ENCODE results near the gene CHN2.

Gene CHN2

DNA sequence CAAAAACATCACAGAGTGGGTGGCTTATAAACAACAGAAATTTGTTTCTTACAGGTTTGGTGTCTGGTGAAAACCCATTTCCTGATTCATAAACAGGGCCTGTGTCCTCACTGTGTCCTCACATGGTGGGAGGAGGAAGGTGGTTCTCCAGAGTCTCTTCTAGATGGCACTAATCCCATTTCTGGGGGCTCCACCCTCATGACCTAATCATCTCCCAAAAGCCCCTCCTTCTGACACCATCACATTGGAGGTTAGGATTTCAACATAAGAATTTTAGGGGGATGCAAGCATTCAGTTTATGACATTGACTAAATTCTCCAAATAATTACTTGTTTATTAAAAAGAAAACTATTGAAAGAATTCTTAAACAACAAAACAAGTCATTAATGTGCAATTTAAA is 116.0 kb downstream of the CHN2 start:
- no peak for DNase-seq (ENCODE audit: low read depth in 2 of 2)

DNA sequence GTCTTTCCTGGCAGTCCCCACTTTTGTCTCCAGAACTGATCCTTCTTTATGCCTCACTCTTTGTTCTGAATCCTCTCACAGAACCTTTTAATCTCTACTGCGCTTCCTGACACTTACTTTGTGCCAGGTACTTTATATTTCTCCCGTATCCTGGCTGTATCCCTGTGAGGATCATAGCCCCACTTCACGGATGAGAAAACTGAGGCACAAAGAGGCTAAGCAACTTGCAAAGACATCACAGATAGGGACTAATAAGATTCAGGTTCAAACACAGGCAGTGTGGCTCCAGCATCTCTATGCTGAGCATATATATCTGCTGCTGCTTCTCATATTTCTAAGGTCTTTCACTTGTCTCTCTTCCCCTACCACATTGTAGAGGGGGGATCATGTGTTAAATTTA is 116.7 kb downstream of the CHN2 start:
- DNase-seq (ENCODE audit: low read depth in 2 of 2), result no peak

DNA sequence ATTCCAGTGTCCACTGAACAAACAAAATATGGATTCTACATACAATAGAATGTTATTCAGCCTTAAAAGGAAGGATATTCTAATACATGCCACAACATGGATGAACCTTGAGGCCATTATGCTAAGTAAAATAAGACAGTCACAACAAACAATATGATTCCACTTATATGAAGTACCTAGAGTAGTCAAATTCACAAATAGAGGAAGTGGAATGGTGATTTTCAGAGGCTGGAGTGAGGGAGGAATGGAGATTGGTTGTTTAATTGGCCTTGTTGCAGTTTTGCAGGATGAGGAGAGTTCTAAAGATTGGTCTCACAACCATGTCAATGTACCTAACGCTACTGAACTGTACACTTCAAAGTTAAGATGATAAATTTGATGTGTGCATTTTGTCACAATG is 119.6 kb downstream of the CHN2 start:
- no peak for DNase-seq (ENCODE audit: low read depth in 2 of 2)

DNA sequence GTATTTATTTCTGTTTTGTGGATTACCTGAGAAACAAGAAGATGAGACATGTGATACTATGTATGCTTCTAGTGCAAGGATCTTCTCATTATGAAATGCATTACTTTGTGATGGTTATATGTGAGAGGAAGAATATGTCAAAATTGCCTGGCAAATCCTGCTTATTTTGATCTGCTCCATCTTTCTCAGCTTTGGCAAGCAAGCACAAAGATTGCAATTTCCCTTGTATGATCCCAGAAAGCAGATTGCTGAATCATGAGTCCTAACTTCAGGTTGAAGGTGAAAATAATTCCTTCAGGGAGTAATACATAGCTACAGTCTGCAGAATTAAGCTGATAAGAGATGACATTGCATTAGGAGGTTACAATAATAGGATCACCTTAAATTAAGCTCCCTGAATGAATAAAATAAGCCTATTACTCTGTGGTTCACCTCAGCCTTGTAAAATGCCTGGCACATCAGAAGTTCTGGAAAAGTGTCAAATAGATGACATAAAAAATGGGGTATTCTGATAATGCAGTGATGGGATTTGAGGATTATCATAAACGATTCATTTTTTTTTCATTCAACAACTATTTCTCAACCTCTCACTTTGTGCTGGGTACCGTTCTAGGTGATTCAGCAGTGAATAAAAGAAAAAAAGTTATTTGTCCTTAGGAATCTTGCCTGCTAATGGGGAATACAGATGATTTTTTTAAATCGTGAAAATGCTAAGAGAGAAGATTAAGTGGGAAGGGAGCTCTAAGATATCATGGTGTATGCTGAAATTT is 120.7 kb downstream of the CHN2 start:
- DNase-seq (ENCODE audit: low read depth in 2 of 2), result no peak

DNA sequence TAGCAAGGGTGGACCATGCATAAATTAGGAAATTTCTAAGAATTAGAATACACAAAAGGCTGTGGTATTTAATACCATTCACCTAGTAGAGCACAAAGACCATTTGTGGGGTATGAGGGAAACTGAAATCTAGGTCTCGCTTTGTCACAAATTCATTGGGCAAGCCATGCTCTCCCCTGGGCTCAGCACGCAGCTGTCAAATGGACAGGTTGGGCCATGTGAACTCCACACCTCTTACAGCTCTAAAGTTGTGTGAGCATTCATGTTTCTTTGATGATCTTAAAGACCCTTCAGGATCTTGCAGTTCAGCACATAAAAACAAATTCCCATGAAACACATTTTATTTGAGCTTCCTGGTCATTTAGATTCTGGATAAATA is 121.3 kb downstream of the CHN2 start:
- DNase-seq (ENCODE audit: low read depth in 2 of 2), result no peak

DNA sequence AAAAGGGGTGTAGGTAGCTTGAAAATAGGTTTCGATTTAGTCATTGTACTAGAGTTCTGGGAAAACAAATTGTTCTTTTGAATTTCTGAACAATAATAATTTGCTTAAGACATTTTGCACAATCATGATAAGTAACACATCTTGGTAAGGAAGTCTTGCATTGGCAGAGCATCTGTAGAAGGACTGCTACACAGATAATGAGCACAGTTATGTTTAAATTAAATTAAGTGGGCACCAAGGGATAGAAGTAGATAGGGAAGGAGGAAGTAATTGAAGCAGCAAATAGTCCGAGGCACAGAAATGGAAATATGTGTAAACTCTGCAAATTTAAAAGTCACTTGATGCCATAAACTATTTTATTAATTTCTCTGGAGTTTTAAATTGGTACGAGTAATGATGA is 122.4 kb downstream of the CHN2 start:
- DNase-seq (ENCODE audit: low read depth in 2 of 2), result no peak

DNA sequence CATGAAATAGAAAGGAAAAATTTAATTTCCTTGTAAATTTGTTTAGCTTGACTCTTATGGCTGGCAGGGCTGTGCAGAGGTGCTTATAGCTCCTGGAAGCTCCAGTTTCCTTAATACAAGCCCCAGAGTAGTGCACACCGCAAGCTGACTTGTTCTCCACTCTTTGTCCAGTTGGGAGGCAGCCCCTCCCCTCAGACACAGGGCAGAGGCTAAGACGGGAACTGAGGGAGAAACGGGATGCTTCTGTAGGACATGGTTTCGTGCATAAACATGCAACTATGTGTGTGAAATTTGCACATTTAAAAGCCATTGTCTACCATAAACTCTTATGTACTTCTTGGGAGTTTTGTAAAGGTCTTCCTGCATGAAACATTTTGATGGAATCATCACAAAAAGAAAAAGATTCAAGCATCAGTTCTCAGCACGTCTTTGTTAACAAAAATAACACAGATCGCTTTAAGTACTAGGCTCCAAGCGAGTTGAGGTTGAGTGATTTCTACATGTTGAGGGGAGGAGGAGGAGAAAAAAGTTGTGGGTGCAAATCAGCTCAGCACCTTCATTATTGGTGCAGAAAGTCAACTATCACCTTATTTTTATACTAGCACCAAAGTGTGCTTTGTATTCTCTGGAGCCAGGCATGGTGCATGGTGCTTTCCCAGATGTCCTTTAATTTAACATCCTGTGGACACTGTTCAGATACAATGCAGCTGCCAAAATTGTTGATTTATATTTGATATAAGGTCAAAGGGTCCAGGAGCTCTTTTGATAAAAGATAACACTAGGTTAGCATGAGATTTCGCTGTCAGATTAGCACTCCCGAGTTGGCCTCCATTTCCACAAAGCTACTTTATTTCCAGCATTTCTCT is 124.5 kb downstream of the CHN2 start:
- no peak for DNase-seq (ENCODE audit: low read depth in 2 of 2)

DNA sequence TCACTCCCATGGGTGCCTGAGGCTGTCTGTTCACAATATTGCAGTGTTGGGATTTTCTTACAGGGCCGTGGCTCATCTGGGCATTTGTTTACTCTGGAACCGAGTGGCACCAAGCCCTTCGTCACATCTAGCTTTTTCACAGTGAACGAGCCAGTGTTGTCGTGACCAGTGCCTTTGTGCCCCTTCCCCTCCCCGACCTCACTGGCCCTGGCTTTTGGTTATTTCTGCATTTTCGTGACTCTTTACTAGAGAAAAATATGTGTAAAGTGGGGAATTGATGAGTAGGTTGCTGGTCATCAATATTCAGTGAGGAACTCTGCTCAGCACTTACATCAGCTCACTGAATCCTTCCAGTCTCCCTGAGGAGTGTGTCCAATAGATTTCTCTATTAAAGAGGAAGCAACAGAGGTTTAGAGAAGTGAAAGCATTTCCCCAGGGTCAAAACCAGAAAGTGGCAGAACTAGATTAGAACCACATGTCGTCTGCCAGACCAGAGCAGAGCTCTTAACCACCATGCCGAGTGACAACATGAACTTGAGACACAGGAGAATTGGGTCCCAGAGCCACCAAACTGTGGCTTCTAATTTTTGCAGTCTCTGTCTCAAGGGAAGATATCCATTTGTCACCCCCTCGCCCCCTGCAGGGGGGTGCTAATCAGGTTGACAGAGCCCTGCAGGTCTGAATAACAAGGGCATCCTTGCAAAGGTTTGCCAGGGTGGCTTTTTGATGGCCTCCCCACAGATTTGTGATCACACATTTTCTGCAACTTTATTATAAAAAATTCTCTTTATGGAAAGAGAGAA is 125.3 kb downstream of the CHN2 start:
- no peak for DNase-seq (ENCODE audit: low read depth in 2 of 2)

DNA sequence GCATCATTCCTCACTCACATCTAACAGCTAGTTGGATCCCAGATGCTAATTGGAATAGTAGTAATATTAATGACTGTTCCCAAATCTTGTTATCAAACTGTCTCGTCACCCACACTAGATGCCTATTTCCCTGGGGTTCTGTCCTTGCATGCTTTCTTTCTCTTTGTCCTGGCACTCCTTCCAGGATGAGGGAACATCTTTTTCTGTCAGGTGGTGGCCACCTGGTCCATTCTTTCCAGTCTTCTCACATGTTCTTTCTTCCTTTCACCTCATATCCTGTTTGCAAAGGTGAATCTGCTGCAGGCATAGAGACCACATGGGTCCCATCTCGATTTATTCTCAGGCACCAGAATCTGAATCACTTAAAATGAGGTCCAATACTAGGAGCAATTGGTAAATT is 126.0 kb downstream of the CHN2 start:
- no peak for DNase-seq (ENCODE audit: low read depth in 2 of 2)

DNA sequence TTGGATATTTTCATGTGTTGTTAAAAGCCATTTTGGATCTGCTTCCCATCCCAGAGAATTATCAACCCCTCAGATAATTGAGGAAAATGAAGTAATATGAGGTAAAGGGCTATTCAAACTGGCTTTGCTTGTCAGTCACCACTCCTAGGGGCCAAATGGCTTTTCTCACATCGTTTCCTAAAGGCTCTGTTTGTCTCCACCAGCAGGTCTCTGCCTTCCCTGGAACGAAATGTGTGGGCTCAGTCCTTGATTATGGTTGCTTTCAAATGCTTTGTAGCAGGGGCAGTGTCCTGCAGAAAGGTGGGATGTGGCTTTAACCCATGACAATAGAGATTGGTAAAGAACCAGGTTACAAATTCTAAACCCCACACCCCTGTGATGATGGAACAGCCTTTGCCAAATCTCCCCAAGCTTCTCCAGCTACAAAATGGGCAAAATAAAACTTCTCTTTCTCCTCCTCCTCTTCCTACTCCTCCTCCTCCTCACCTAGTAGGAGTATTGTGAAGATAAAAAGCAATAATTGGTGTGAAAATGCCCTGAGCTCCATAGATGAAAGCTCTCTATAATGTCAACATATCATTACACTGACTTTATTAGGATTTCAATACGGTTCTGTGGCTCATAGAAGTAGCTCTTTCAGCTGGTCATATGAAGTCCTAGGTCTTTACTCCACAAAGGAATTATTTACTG is 127.6 kb downstream of the CHN2 start:
- no peak for DNase-seq (ENCODE audit: low read depth in 2 of 2)

DNA sequence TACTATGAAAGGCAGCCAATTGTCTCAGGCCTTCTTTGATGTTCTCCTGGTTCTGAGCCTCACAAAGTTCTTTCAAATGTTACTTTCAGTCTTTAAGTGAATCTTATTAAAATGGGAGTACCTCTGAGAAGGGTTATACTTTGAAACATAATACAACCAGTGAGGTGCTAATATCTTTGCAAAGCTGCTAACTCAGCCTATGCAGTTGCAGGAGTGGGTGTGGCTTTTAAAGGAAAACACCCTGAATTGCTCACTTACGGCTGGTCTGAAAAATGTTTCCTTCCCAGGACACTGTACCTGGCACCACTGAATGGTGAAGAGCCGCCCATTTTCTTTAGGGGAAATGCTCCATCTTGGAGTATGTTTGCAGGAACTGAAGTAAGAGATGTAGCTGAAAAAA is 130.9 kb downstream of the CHN2 start:
- DNase-seq (ENCODE audit: low read depth in 2 of 2), result no peak

DNA sequence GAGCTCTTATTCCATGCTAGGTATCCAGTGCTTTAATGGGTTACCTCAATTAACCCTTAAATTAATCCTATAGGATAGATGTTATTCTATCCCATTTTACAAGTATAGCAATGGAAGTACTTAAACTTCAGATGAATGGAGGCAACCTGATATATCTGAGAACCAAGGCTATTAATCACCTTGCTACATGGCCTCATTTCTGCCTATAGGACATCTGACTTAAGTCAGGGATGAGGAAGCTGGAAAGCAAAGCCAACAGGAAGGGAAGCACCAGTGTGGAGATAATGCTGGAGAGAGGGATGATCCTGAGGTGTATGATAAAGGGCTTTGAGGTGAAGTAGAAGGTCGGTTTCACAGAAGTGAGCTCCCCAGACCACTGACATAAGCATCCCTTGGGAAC is 132.3 kb downstream of the CHN2 start:
- DNase-seq (ENCODE audit: low read depth in 2 of 2), result no peak

DNA sequence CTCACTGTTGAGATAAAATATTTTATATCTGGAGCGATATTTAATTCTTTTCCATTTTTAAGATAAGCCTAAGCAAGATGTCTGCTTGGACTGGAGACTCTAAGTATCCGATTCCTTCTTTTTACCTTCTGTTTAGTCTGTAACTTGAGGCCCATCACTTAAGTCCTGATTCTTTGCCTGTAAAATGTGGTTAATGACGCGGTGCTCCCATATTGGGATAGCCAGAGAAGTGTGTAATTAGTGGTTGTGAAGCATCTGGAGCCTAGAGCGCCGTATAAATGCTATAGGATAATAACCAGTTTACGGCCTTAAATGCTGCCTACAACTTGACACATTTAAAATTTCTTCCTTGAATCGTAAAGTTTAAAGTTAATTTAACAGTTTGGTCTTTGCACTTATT is 132.9 kb downstream of the CHN2 start:
- no peak for DNase-seq (ENCODE audit: low read depth in 2 of 2)

DNA sequence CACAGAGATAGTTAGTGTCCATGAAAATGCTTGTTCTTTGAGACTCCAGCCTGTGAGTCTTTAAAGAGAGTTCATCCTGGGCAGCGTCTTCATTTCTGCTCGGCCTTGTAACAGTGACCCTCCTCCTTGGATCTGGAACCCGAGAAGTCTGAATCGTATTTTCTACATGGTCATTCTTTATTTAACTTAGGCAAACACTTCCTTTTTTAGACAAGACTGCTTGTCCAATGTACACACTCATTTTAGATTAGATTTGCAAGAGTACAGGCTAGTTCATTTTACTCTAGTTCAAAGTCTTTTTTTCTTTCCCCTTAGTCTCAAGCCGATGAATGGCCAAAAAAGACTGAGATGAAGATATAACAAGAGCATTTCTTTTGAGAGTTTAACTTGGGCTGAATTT is 133.5 kb downstream of the CHN2 start:
- DNase-seq (ENCODE audit: low read depth in 2 of 2), result no peak

DNA sequence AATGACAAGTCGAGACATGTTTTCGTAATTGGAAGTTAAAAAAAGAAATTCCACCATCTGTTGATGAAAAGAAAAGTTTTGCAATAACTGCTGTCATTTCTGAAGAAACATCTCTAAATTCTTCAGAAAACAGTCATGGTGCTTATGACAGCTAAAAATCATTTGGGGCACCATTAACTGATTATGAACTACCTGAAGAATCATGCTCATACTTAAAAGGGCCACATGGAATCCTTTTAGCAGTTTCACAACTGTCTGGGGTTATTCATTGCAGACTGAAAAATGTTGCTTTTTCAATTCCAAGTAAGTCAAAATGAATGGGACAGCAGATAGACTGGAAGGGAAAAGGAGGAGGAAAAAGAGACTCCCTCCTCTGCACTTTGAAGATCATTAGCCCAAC is 134.2 kb downstream of the CHN2 start:
- no peak for DNase-seq (ENCODE audit: low read depth in 2 of 2)

DNA sequence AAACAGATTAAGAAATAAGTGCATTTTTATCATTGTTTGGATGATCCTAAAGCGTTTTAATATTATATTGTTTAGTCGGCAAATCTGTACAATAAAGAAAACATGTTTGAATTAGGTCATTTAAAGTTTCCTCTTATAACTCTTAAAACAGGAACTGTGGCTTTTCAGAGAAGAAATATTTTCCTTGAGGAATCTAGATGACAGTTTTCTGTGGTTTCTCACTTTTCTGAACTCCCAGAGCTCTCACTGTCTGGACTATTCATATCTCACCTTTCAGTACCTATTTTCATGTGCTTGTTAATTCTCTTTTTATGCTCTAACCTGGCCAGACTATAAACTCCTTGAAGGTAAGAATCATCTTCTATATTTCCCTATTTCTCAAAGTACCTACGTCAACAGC is 135.1 kb downstream of the CHN2 start:
- DNase-seq (ENCODE audit: low read depth in 2 of 2), result no peak

DNA sequence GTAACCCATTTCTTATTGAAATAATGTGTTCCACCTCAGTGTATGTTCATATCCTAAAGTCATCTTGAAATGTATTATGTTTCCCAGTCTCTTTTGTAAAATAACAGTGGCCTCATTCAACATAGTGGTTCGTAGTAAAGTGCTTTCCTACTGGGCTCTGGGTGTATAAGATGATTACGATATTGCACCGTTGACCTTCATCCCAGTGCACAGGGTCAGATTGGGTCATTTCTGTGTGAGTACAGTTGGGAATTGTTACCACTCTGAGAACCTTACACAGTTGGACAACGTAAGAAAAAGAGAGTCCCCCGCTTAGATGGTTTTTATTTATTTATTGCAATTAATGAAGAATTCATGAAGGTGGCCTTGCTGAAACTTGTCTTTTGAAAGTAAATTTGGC is 135.6 kb downstream of the CHN2 start:
- DNase-seq (ENCODE audit: low read depth in 2 of 2), result no peak

DNA sequence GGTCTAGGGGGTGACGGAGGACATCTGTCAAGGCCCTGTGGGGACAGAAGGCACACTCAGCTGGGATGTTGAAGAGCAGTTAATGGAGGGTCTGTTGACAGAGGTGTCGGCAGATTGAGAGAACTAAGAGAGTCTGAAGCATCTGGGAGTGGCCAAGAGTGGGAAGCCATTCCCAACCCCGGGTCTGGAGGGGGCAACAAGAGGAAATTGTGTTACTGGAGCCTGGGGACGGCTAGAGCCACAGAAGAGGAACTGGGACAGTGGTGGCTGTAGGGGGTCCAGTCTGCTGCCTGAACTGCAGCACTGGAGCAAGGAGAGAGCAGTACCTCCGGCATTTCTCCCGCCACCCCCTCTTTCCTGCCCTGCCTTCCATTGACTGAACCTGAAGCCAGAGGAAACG is 136.6 kb downstream of the CHN2 start:
- no peak for DNase-seq (ENCODE audit: low read depth in 2 of 2)

DNA sequence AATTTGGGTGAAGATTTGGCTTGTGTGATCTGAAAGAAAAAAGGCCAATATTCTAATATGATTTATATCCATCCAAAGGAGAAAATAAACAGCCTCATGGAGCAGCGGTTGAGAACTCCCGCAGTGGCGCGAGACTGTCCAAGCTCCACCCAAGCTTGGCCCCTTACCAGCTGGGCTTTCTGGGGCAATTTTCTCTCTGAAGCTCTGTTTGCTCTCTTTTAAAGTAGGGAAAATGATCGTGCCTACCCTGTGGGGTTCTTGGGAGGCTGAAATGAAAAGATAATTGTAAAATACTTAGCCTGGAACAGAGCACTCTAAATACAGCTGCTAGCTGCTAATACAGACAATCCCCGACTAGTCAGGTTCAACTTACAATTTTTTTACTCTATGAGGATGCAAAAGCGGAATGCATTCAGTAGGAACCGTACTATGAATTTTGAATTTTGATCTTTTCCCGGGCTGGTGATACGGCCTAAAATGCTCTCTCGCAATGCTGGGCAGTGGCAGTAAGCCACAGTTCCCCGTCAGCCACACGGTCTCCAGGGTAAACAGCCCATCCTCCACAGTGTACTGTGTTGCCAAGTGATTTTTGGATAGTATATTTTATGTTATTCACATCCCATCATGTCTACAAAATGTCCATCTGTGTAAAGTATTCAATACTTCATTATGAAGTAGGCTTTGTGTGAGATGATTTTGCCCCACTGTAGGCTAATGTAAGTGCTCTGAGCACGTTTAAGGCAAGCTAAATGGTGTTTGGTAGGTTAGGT is 137.7 kb downstream of the CHN2 start:
- DNase-seq (ENCODE audit: low read depth in 2 of 2), result no peak

DNA sequence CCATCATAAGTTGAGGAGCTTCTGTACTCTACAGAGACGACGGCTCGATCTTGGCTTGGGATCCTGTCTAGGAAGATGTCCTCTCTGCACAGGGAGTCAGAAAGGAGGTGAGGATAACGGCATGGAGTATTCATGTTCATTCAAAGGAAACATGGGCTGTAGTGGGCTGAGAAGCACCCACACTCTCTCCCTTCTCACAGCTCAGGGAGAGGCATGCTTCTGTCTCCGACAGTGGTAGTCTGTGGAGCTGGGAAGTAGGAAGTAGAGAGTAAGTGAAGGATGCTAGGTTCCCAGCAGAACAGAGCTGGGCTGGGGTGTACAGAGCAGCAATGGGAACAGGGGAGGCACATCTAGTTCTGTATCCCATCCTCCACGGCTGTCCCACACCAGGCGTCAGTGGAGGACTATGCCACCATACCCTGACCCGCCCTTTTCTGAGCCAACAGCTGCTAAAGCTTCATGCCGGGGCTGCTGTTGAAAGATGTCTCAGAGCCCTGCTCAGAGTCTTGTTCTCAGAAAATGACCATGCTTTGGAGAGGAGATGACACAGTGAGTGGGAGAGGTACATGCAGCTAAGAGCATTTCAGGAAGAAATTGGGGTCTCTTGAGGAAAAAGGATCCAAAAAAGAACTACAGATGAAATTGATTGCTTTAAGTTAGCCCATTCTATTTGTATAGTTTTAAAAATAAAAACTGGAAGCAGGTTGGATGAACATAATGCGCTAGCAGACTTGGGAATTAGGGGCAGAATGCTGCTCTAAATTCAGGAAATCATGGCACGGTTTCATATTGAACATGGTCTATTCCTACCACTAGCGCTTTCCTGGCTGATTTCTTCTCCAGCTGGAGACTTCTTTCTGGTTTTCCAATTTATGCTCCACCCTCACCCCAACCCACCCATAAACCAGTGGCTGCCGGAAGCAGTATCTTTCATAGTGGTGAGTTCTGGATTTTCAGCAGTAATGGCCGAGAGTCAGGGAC is 138.6 kb downstream of the CHN2 start:
- no peak for DNase-seq (ENCODE audit: low read depth in 2 of 2)

Data from stimulated activated CD4-positive, alpha-beta T cell treated with anti-CD3 and anti-CD28 coated beads, Interleukin-15, amount 100 ng/mL, for 48 hours (primary cell).